GM12878 (cell line): ENCODE data around the gene TLE3.

Source experiments
- ASH2L ChIP-seq: fragments of 300-600, 200-600 bp; sonication (generic); IDR thresholded peaks from 2 replicates; pipeline ENCODE4 v1.6.1; 2017; ENCODE audit warnings: low read depth, mild to moderate bottlenecking, borderline replicate concordance
- CBX5 ChIP-seq: sonication (generic); IDR thresholded peaks from 2 replicates; pipeline ENCODE4 v1.6.1; 2016; ENCODE audit warnings: low read depth, moderate library complexity, mild to moderate bottlenecking, inconsistent platforms
- CHD2 ChIP-seq: IDR thresholded peaks from 2 replicates; pipeline ENCODE4 v1.6.1; 2011; ENCODE audit warnings: low read depth, low read length, improper control_type of control experiment, borderline replicate concordance
- EGR1 ChIP-seq, 2 experiments: IDR thresholded peaks; 1 replicate in 1 of 2; 2 replicates in 1 of 2; pipeline ENCODE4 v1.6.1; 2011 to 2012; ENCODE audit warnings: low read depth in 2 of 2, low read length in 2 of 2, borderline replicate concordance in 1 of 2, mild to moderate bottlenecking in 1 of 2, moderate library complexity in 1 of 2
- EP300 ChIP-seq, 2 experiments: fragments of 150-350 bp in 1 of 2; IDR thresholded peaks; 2 replicates each; pipeline ENCODE4 v1.6.1; 2011 to 2012; ENCODE audit warnings: low read depth in 2 of 2, low read length in 2 of 2, borderline replicate concordance in 1 of 2, improper control_type of control experiment in 1 of 2, inconsistent platforms in 1 of 2; ENCODE audit not compliant: control insufficient read depth in 1 of 2
- POLR2A ChIP-seq: IDR thresholded peaks from 2 replicates; pipeline ENCODE4 v1.6.1; 2011; ENCODE audit warnings: low read depth, mild to moderate bottlenecking, low read length
- RBBP5 ChIP-seq: fragments of 200-600 bp; sonication (generic); conservative IDR thresholded peaks from 2 replicates; pipeline ENCODE4 v1.6.1; 2016
- TF ChIP-seq, protein P1 (sequence below): fragments of 450-650 bp; IDR thresholded peaks from 2 replicates; pipeline ENCODE4 v1.6.1; 2018; ENCODE audit warnings: mild to moderate bottlenecking, low read depth, moderate library complexity; ENCODE audit not compliant: partially characterized antibody
- TF ChIP-seq, protein P2 (sequence below): IDR thresholded peaks from 2 replicates; pipeline ENCODE4 v1.6.1; 2012; ENCODE audit warnings: low read depth, low read length, improper control_type of control experiment
- TF ChIP-seq, protein P3 (sequence below), 3 experiments: IDR thresholded peaks in 2 of 3; conservative IDR thresholded peaks in 1 of 3; 2 replicates each; pipeline ENCODE4 v1.5.1; 2011; ENCODE audit warnings: low read depth in 3 of 3, low read length in 3 of 3, mild to moderate bottlenecking in 3 of 3, control low read depth in 2 of 3, moderate library complexity in 2 of 3, inconsistent platforms in 1 of 3, mixed read lengths in 1 of 3; ENCODE audit not compliant: control insufficient read depth in 2 of 3, insufficient read depth in 1 of 3; ENCODE audit errors: extremely low read depth in 1 of 3

- TF ChIP-seq POLR2A, result no peak
- TF ChIP-seq, protein P1, sequence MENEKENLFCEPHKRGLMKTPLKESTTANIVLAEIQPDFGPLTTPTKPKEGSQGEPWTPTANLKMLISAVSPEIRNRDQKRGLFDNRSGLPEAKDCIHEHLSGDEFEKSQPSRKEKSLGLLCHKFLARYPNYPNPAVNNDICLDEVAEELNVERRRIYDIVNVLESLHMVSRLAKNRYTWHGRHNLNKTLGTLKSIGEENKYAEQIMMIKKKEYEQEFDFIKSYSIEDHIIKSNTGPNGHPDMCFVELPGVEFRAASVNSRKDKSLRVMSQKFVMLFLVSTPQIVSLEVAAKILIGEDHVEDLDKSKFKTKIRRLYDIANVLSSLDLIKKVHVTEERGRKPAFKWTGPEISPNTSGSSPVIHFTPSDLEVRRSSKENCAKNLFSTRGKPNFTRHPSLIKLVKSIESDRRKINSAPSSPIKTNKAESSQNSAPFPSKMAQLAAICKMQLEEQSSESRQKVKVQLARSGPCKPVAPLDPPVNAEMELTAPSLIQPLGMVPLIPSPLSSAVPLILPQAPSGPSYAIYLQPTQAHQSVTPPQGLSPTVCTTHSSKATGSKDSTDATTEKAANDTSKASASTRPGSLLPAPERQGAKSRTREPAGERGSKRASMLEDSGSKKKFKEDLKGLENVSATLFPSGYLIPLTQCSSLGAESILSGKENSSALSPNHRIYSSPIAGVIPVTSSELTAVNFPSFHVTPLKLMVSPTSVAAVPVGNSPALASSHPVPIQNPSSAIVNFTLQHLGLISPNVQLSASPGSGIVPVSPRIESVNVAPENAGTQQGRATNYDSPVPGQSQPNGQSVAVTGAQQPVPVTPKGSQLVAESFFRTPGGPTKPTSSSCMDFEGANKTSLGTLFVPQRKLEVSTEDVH, result no peak
- TF ChIP-seq, protein P2, sequence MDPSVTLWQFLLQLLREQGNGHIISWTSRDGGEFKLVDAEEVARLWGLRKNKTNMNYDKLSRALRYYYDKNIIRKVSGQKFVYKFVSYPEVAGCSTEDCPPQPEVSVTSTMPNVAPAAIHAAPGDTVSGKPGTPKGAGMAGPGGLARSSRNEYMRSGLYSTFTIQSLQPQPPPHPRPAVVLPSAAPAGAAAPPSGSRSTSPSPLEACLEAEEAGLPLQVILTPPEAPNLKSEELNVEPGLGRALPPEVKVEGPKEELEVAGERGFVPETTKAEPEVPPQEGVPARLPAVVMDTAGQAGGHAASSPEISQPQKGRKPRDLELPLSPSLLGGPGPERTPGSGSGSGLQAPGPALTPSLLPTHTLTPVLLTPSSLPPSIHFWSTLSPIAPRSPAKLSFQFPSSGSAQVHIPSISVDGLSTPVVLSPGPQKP, result no peak
- TF ChIP-seq EP300 (IDR thresholded peaks at IDR 0.05; ENCODE audit: borderline replicate concordance in 1 of 2, control insufficient read depth in 1 of 2, low read depth in 2 of 2, low read length in 2 of 2), result no peak
- TF ChIP-seq ASH2L, result no peak
- TF ChIP-seq, protein P3, sequence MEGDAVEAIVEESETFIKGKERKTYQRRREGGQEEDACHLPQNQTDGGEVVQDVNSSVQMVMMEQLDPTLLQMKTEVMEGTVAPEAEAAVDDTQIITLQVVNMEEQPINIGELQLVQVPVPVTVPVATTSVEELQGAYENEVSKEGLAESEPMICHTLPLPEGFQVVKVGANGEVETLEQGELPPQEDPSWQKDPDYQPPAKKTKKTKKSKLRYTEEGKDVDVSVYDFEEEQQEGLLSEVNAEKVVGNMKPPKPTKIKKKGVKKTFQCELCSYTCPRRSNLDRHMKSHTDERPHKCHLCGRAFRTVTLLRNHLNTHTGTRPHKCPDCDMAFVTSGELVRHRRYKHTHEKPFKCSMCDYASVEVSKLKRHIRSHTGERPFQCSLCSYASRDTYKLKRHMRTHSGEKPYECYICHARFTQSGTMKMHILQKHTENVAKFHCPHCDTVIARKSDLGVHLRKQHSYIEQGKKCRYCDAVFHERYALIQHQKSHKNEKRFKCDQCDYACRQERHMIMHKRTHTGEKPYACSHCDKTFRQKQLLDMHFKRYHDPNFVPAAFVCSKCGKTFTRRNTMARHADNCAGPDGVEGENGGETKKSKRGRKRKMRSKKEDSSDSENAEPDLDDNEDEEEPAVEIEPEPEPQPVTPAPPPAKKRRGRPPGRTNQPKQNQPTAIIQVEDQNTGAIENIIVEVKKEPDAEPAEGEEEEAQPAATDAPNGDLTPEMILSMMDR (IDR thresholded peaks at IDR 0.05 in 2 of 3, conservative IDR thresholded peaks at IDR 0.05 in 1 of 3; ENCODE audit: control insufficient read depth in 2 of 3, extremely low read depth in 1 of 3, insufficient read depth in 1 of 3, low read depth in 3 of 3, low read length in 3 of 3), result no peak
- no peak for TF ChIP-seq RBBP5
- TF ChIP-seq CBX5, result no peak
- TF ChIP-seq EGR1 (IDR thresholded peaks at IDR 0.05; ENCODE audit: borderline replicate concordance in 1 of 2, low read depth in 2 of 2, low read length in 2 of 2), result no peak
- no peak for TF ChIP-seq CHD2
These were observed 40.2 kb upstream of the TLE3 start for GRCh38 chr15:70137967-70138366.
